Measurements from ENCODE around the gene SHB.

SHB gene

GRCh38 chr9:37986001-37986400, 83.0 kb downstream of the SHB start:
- H3K4me3 ChIP-seq (ENCODE audit: low read depth, low read length, poor library complexity, severe bottlenecking) = no peak overlapping the region
- no peak overlapping the region for H3K4me2 ChIP-seq (ENCODE audit: low read length)
- H4K20me1 ChIP-seq (ENCODE audit: insufficient read depth, low read length) = no peaks in the 10 kb centered on the region

GRCh38 chr9:37984672-37985611, 84.1 kb downstream of the SHB start:
- no peaks in the 10 kb centered on the region for H3F3A ChIP-seq (ENCODE audit: insufficient read depth, low read length)
- H3K9me3 ChIP-seq (ENCODE audit: low read length) = no peaks in the 10 kb centered on the region
- no peak overlapping the region for H2AFZ ChIP-seq (ENCODE audit: low read length)
- TF ChIP-seq CTCF (IDR thresholded peaks at IDR 0.05; ENCODE audit: low read length) (no peak), EZH2 (IDR thresholded peaks at IDR 0.05; ENCODE audit: borderline replicate concordance, low read length) (no peak)
- H3K27ac ChIP-seq (ENCODE audit: low read depth, low read length, poor library complexity, severe bottlenecking) = no peak overlapping the region
- H3K4me2 ChIP-seq (ENCODE audit: low read length) = no peak overlapping the region
- no peaks in the 10 kb centered on the region for H3K36me3 ChIP-seq (ENCODE audit: insufficient read depth, low read length)
- no peaks in the 10 kb centered on the region for H3K79me2 ChIP-seq (ENCODE audit: insufficient read depth, low read length)
- no peaks in the 10 kb centered on the region for H3K4me1 ChIP-seq (ENCODE audit: insufficient read depth, low read length, severe bottlenecking)
- no peaks in the 10 kb centered on the region for H3K9me2 ChIP-seq (ENCODE audit: low read depth, low read length)
- H3K4me3 ChIP-seq (ENCODE audit: low read depth, low read length, poor library complexity, severe bottlenecking) = no peak overlapping the region
- H3K27me3 ChIP-seq (ENCODE audit: insufficient read depth, low read length) = no peaks in the 10 kb centered on the region
- no peaks in the 10 kb centered on the region for H4K20me1 ChIP-seq (ENCODE audit: insufficient read depth, low read length)
- no peak overlapping the region for H3K9ac ChIP-seq (ENCODE audit: low read length)

More at GRCh38 chr9:37986001-37986400, 83.0 kb downstream of the SHB start:
- Histone ChIP-seq H3K4me1 (ENCODE audit: insufficient read depth, low read length, severe bottlenecking) (no peaks in the 10 kb centered on the region), H3K9ac (ENCODE audit: low read length) (no peak overlapping the region), H3K27me3 (ENCODE audit: insufficient read depth, low read length) (no peaks in the 10 kb centered on the region), H3F3A (ENCODE audit: insufficient read depth, low read length) (no peaks in the 10 kb centered on the region), H2AFZ (ENCODE audit: low read length) (no peak overlapping the region), H3K36me3 (ENCODE audit: insufficient read depth, low read length) (no peaks in the 10 kb centered on the region), H3K27ac (ENCODE audit: low read depth, low read length, poor library complexity, severe bottlenecking) (no peak overlapping the region), H3K9me3 (ENCODE audit: low read length) (no peaks in the 10 kb centered on the region), H3K9me2 (ENCODE audit: low read depth, low read length) (no peaks in the 10 kb centered on the region), H3K79me2 (ENCODE audit: insufficient read depth, low read length) (no peaks in the 10 kb centered on the region)
- TF ChIP-seq CTCF (IDR thresholded peaks at IDR 0.05; ENCODE audit: low read length) (no peak), EZH2 (IDR thresholded peaks at IDR 0.05; ENCODE audit: borderline replicate concordance, low read length) (no peak)

GRCh38 chr9:37984278-37984671, 84.8 kb downstream of the SHB start:
- Histone ChIP-seq H3K27me3 (ENCODE audit: insufficient read depth, low read length) (no peaks in the 10 kb centered on the region), H3K9ac (ENCODE audit: low read length) (no peak overlapping the region), H3K4me3 (ENCODE audit: low read depth, low read length, poor library complexity, severe bottlenecking) (no peak overlapping the region), H4K20me1 (ENCODE audit: insufficient read depth, low read length) (no peaks in the 10 kb centered on the region), H3K36me3 (ENCODE audit: insufficient read depth, low read length) (no peaks in the 10 kb centered on the region), H3F3A (ENCODE audit: insufficient read depth, low read length) (no peaks in the 10 kb centered on the region), H2AFZ (ENCODE audit: low read length) (no peak overlapping the region), H3K9me3 (ENCODE audit: low read length) (no peaks in the 10 kb centered on the region), H3K9me2 (ENCODE audit: low read depth, low read length) (no peaks in the 10 kb centered on the region), H3K27ac (ENCODE audit: low read depth, low read length, poor library complexity, severe bottlenecking) (no peak overlapping the region), H3K4me1 (ENCODE audit: insufficient read depth, low read length, severe bottlenecking) (no peaks in the 10 kb centered on the region), H3K79me2 (ENCODE audit: insufficient read depth, low read length) (no peaks in the 10 kb centered on the region), H3K4me2 (ENCODE audit: low read length) (no peak overlapping the region)
- no peak for TF ChIP-seq CTCF (IDR thresholded peaks at IDR 0.05; ENCODE audit: low read length)

Data from OCI-LY1 (cell line).